Prostate gland (tissue), 2 donors: ENCODE data around the gene DCC.

ENCODE experiments used
- POLR2A ChIP-seq: fragments of 450-650 bp; IDR thresholded peaks from one replicate; pipeline ENCODE4 v1.6.1; 2016; ENCODE audit warnings: antibody characterized with exemption, mild to moderate bottlenecking
- POLR2AphosphoS5 ChIP-seq: sonication (generic); formaldehyde crosslinking; IDR thresholded peaks from one replicate; pipeline ENCODE4 v1.6.1; 2017; ENCODE audit warnings: antibody characterized with exemption
- TF ChIP-seq, protein P1 (sequence below), 4 experiments: fragments of 200-600 bp in 2 of 4; fragments of 450-650 bp in 2 of 4; sonication (generic) in 2 of 4; IDR thresholded peaks; 1 replicate in 3 of 4; 2 replicates in 1 of 4; pipeline ENCODE4 v1.5.1; 2016 to 2019; ENCODE audit warnings: antibody characterized with exemption in 4 of 4, mild to moderate bottlenecking in 2 of 4, moderate library complexity in 2 of 4

DNA sequence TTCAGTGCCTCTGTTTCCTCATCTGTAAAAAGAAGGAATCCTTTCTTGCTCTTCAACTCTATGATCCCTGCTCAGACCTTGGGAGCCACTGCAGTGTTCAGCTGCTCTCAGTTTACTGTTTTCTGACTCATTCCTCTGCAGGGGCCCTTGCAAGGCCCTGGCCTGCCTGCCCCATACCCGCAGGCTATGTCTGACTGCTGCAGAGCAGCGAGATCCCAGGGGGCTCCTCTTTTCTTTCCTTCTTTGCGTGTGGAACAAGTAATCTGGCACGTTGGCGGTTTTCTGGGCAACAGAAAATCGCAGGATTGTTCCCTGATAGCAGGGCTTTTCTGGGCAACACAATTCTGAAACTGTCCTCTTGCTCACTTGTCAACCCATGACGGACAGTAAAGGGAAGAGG, 376.0 kb downstream of the DCC start:
- TF ChIP-seq, protein P1, sequence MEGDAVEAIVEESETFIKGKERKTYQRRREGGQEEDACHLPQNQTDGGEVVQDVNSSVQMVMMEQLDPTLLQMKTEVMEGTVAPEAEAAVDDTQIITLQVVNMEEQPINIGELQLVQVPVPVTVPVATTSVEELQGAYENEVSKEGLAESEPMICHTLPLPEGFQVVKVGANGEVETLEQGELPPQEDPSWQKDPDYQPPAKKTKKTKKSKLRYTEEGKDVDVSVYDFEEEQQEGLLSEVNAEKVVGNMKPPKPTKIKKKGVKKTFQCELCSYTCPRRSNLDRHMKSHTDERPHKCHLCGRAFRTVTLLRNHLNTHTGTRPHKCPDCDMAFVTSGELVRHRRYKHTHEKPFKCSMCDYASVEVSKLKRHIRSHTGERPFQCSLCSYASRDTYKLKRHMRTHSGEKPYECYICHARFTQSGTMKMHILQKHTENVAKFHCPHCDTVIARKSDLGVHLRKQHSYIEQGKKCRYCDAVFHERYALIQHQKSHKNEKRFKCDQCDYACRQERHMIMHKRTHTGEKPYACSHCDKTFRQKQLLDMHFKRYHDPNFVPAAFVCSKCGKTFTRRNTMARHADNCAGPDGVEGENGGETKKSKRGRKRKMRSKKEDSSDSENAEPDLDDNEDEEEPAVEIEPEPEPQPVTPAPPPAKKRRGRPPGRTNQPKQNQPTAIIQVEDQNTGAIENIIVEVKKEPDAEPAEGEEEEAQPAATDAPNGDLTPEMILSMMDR (IDR thresholded peaks at IDR 0.05): no peak
- TF ChIP-seq POLR2AphosphoS5 (no peak), POLR2A (no peak)
